Skin epidermis (tissue), 12 donors: ENCODE results near the gene ASIP.
A peak's percentile ranks its signal among the peaks of the same experiment; 100 is the strongest.

ENCODE experiments used
- H3K27ac ChIP-seq, 21 experiments: fragments of 200-600 bp; sonication (generic) in 11 of 21; one replicate each; pipeline ENCODE4 v1.5.0; 2020; ENCODE audit warnings: mild to moderate bottlenecking in 3 of 21, inconsistent platforms in 2 of 21, moderate library complexity in 2 of 21
- H3K4me3 ChIP-seq, 7 experiments: fragments of 200-600 bp; sonication (generic) in 2 of 7; one replicate each; pipeline ENCODE4 v1.5.0; 2020; ENCODE audit warnings: inconsistent platforms in 2 of 7, mild to moderate bottlenecking in 2 of 7, moderate library complexity in 1 of 7

Gene ASIP

DNA sequence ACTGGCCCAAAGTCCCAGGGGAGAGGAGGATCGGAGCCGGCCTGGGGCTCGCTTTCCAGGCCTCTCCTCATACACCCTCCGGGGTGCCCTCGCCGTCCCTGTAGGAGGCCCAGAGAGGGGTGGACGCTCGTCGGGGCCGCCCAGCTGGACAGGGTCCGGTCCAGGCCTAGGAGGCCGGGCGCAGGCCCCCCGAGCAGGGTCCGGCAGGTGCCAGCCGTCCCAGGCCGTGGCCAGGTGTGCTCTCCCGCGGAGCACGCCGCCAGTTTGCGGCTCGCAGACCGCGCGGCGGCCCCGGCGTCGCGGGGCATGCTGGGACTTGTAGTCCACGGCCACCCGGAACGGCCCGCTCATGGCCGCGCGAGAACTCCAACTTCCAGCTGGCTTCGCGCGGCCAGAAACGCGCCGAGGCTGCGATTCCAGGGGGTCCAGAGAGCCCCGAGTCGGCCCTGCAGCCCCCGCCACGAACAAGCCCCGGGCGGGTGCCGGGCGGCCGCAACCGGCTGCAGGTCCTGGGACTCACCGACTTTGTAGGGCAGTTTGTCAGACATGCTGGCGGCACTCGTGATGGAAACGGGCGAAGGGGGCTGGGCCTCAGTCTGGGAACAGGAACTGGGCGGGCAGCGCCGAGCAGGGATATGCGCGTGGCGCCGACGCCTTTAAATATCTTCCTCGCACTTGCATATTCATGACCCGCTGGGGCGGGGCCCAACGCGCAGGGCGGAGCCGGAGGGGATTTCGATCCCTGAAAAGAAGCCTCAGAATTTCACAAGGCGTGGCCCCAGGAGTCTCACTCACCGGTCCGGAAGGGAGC, 61.7 kb downstream of the ASIP start, which contains the start of gene AHCY:
Gene AHCY (minus strand): TSS at position 633 of the 811 bp plus-strand sequence. CDS start 85 bp downstream, at position 548.
- peak within 1 kb of the TSS; percentile 45 to 90 (median 75) for H3K4me3 ChIP-seq
- H3K27ac ChIP-seq = peak within 1 kb of the TSS; percentile 31 to 95 (median 91)

DNA sequence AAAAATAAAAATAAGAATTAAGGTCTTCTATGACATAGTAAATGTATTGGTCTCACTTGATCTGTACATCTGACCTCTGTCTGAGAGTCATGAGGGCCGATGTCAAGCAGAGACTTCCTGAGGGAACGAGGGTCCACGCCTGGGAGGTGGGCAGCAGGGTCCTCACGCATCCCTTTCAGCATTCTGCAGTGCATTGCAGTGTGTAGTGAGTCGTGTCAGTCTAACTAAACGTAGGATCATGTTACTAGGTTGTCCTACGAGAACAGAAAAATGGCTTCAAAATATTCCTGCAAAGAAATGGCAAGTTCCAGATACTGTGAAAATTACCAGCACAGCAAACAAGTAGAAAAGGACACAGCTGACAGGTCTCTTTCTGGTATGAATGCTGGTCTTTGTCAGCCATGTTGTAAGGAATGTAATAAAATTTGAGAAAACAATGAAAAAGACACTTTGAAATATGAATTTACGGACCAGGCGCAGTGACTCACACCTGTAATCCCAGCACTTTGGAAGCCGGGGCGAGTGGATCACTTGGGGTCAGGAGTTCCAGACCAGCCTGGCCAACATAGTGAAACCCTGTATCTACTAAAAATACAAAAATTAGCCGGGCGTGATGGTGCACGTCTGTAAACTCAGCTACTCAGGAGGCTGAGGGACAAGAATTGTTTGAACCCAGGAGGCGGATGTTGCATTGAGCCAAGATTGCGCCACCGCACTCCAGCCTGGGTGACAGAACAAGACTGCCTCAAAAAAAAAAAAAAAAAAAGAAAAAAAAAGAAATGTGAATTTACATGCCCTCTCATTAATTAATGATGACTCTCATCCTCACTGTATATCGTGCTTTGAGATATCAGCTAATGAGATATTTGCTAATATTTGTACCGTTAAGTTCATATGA, 64.4 kb downstream of the ASIP start:
- Histone ChIP-seq H3K27ac (no peak overlapping the region), H3K4me3 (no peak overlapping the region)

DNA sequence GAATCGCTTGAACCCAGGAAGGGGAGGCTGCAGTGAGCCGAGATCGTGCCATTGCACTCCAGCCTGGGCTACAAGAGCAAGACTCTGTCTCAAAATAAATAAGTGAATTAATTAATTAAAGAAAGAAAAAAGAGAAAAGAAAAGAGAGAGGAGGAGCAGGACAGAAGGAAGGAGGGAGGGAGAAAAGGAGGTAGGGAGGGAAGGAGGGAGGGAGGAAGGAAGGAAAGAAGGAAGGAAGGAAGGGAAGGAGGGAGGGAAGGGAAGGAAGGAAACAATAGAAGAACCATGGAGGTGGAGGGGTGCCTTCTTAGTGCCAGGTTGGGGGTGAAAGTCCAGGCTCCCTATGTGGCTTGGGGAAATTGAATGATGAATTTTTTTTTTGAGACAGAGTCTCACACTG, 68.5 kb downstream of the ASIP start:
- H3K4me3 ChIP-seq = no peak overlapping the region
- no peak overlapping the region for H3K27ac ChIP-seq

DNA sequence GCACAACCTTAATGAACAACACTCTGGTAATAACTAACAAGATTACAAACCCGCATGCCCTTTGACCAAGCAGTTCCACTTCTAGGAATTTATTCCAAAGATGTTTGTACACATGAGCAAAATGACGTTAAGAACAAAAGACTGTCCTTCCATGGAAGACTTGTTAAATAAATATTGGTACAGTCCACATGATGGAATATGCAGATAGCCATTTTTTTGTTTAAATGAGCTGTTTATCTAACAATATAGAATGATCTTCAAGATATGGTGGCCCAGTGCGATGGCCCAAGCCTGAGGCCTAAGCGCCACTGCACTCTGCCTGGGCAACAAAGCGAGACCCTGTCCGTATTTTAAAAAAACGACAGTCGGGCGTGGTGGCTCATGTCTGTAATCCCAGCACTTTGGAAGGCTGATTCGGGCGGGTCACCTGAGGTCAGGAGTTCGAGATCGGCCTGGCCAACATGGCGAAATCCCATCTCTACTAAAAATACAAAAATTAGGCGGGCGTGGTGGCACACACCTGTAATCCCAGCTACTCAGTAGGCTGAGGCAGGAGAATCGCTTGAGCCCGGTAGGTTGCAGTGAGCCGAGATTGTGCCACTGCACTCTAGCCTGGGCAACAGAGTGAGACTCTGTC, 69.4 kb downstream of the ASIP start:
- Histone ChIP-seq H3K27ac (no peak overlapping the region), H3K4me3 (no peak overlapping the region)

DNA sequence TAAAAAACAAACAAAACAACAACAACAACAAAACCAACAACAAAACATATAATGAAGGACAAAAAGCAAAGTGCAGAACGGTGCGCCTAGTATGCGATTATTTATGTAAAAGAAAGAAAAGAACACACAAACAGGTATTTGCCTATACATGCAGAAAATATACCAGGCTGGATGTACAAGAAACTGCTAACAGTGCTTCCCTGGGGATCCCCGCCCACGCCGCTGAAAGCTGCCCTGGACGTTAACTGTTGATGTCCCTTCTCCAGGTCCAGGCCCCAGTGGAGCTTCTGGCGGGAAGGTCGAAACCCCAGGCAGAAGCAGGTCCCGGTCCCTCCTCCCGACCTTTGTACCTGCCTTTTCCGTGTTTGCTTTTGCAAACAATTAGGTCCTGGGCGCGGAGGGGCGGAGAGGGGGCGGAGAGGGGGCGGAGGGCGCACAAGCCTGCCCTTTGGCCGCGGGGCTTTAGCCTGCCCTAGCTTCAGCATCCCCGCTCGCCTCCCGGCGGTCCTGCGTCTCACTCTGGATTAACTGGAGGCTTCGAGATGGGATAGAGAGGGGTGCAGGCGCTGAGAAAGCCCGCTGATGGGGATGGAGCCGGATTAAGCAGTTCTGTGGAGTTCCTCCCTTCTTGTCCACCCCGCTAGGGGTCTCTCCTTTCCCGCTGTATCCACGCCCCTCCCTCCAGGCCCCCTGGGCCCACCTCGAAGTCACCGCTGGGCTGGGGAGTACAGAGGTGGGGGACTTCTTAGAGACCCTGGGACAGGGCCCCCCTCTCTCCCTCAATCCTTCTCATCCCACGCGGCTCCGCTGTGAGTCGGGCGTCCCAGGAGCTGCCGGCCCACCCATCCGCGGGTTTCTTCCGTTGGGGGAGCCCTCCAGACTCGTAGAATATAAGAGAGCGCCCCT, 70.1 kb downstream of the ASIP start:
- Histone ChIP-seq H3K27ac (no peak overlapping the region), H3K4me3 (peak overlapping the region in 2 of 7 experiments; percentile 9 to 12)

DNA sequence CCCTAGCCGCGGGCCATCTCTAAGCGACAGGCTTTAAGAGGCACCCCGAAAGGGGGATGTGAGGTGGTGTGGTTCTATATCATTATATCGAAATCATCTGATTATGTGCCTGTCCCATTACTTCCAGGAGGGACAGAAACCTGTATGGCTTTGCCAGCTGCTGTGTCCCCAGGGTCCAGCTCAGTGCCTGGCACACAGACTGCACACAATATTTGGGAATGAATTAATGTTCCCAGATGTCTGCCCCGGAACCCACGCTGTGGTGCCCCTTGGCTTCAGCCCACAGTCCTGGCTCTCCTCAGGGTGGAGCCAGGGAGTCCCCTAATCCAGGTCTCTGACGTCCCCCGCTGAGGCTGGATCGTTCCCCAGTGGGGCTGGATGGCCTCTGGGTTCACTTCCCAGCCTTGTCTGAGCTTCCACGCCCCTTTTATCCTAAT, 70.8 kb downstream of the ASIP start:
- no peak overlapping the region for H3K27ac ChIP-seq
- H3K4me3 ChIP-seq = peak overlapping the region in 1 of 7 experiments; percentile 3

DNA sequence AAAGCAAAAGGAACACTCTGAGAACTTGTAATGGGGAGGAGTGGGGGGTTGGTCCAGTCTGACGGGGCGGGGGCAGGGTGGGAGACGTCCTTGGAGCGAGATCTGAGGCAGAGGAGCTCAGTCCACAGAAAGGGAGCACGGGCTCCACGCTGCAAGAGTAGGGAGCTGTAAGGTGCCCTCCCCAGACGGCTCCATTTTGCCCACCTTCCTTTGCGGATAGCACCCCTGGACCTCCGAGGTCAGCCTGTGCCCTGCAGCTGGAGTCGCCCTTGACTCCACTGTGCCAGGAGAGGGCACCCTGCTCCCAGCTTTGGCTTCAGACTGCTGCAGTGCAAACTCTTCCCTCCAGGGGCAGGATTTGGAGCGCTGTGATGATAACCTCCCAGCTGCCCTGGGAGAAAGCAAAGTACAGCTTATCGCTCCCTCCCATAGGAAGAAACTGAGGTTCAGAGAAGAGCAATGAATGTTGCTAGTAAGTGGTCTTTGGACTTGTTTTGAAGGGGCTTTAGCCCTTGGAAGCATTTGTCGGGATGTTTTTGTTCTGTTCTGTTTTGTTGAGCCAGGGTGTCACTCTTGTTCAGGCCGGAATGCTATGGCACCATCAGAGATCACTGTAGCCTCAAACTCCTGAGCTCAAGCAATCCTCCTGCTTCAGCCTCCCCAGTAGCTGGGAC, 71.5 kb downstream of the ASIP start:
- Histone ChIP-seq H3K4me3 (peak overlapping the region in 2 of 7 experiments; percentile 3 to 10), H3K27ac (no peak overlapping the region)

DNA sequence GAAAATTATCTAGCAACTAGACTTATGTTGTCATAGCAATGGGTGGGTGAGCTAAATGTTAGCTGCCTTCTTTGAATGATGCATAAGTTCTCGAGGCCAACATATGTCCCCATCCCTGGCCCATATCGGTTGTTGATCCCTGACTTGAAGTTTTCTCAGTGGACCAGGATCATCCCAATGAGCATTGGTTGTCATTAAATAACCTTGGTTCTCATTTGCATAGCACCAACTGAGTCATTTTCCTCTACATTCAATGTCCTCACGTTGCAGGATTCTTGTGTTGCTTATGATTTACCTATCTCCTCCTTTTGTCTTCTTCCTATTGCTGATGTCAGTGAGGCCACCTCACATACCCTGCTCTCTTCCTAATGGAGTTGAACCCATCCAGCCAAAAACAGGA, 74.0 kb downstream of the ASIP start:
- H3K4me3 ChIP-seq = no peak overlapping the region
- H3K27ac ChIP-seq = no peak overlapping the region

DNA sequence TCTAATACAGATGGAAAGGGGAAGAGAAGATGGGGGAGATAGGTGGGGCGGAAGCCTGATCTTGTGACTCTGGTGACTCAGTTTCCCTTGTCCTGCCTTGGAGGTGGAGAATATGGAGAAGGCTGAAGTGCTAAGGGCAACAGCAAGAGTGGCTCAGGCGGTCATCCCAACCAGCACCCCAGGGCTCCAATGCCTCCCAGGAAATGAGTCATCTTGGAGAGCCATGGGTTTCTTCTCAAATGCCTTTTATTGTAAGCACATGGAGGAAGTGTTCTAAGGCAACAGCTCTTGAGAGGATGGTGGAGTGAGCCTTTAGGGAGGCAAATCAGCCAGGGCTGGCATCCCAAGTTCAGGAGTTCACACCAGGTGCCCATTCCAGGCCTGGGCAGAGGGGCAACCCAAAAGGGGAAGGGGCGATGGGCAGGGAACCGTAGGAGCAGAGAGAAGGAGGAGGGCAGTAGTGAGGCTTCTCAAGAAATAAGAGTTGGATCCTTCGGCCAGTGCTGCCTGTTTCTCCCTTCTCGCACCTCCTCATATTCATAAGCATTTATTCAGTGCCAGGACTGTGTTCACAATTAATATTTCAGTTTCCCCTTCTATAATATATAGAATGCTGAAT, 75.1 kb downstream of the ASIP start:
- Histone ChIP-seq H3K4me3 (no peak overlapping the region), H3K27ac (no peak overlapping the region)
